Stimulated activated naive B cell treated with anti-CD40 and anti-IgM and Interleukin-4, amounts not matched to agents 10 μg/mL and 1 μg/mL and 100 μg/mL, for 72 hours (primary cell): ENCODE results near the gene GPC6.
"Not testable (repeated sequence)": the region's sequence is repeated elsewhere in the genome, so short reads cannot be mapped to it uniquely, and the experiment has no call there.

Experiments
- ATAC-seq, 2 donors: fragments of 150-1000 bp; cut with Tn5 transposase; replicated peaks; 2 replicates each; pipeline ENCODE4 v1.10.0; 2021; ENCODE audit warnings: moderate library complexity in 1 of 2
- DNase-seq: peaks from one replicate; pipeline ENCODE4 v3.0.0; 2021
- H3K27ac Mint-ChIP-seq: one replicate; pipeline ENCODE4 v1.8.0; 2022; ENCODE audit warnings: mild to moderate bottlenecking, mixed read lengths
- H3K27me3 Mint-ChIP-seq, 2 donors: one replicate each; pipeline ENCODE4 v1.8.0; 2022; ENCODE audit warnings: mixed read lengths in 2 of 2
- H3K36me3 Mint-ChIP-seq, 2 donors: one replicate each; pipeline ENCODE4 v1.8.0; 2022; ENCODE audit warnings: mixed read lengths in 2 of 2, mild to moderate bottlenecking in 1 of 2
- H3K4me1 Mint-ChIP-seq, 2 donors: one replicate each; pipeline ENCODE4 v1.8.0; 2022; ENCODE audit warnings: mixed read lengths in 2 of 2, mild to moderate bottlenecking in 1 of 2
- H3K4me3 Mint-ChIP-seq, 2 donors: one replicate each; pipeline ENCODE4 v1.8.0; 2022; ENCODE audit warnings: mild to moderate bottlenecking in 2 of 2, mixed read lengths in 2 of 2, moderate library complexity in 1 of 2
- H3K9me3 Mint-ChIP-seq, 2 donors: one replicate each; pipeline ENCODE4 v1.8.0; 2022; ENCODE audit warnings: mixed read lengths in 2 of 2, mild to moderate bottlenecking in 1 of 2

GPC6 gene

DNA sequence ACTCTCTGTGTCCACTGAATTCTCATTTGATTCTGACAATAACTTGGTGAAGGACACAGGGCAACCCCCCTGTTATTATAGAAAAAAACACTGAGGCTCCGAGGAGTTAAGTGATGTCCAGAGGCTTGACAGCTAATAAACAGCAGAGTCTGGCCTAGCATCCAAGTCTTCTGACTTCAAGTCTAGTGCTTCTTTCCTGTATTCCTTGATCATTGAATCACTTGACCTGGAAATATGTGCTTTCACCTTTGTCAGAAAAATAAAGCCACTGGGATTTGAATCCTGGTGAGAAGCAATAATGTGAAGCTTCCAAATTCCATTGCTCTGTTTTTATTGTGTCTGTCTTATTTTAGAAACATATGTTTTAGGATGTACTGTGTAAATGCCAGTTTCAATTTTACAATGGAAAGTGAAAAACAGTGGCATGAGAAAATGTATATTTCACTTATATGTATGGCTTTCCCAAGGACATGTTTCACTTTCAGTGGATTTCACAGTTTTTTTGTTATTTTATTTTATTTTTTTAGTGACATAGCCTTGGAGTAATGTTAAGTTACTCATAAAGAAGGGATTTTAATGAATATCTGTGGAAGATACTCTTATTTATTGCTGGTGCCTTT, 190.2 kb downstream of the GPC6 start:
- ATAC-seq (no peak), DNase-seq (no peak)
- Mint-ChIP-seq H3K4me3 (no peak overlapping the region), H3K4me1 (no peaks in the 10 kb centered on the region), H3K27ac (no peak overlapping the region), H3K36me3 (no peaks in the 10 kb centered on the region), H3K9me3 (peaks cover 0 to 3% of the 10 kb centered on the region in 2 donors), H3K27me3 (no peaks in the 10 kb centered on the region)

DNA sequence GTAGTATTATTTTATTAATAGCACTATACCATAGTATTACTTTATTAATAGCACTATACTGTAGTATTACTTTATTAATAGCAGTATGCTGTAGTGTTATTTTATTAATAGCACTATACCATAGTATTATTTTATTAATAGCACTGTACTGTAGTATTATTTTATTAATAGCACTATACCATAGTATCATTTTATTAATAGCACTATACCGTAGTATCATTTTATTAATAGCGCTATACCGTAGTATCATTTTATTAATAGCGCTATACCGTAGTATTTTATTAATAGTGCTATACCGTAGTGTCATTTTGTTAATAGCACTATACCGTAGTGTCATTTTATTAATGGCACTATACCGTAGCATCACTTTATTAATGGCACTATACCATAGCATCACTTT, 191.8 kb downstream of the GPC6 start:
- ATAC-seq (no peak), DNase-seq (no peak)
- H3K4me3 Mint-ChIP-seq, result no peak overlapping the region
- H3K27me3 Mint-ChIP-seq, result no peaks in the 10 kb centered on the region
- H3K4me1 Mint-ChIP-seq, result no peaks in the 10 kb centered on the region
- H3K27ac Mint-ChIP-seq, result no peak overlapping the region
- H3K9me3 Mint-ChIP-seq, result peaks cover 0 to 3% of the 10 kb centered on the region in 2 donors
- H3K36me3 Mint-ChIP-seq, result no peaks in the 10 kb centered on the region

DNA sequence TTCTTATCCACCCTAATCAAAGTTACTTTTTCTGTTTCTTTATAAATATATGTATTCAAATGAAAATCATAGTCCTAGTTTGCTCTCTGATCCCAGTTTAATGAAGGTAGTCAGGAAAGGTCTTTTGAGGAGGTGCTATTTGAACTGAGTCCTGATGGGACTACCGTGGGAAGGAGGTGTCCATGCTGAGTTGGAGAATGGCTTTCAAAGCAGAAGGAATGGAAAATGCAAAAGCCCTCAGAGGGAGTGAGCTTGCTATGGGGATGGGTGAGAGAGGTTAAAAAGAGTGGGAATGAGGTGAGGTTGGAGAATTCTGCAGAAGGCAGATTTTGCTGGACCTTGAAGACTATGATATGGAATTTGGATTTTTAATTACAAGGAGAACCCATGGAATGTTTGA, 193.6 kb downstream of the GPC6 start:
- H3K4me1 Mint-ChIP-seq, result no peaks in the 10 kb centered on the region
- ATAC-seq (no peak), DNase-seq (no peak)
- H3K4me3 Mint-ChIP-seq, result no peak overlapping the region
- H3K9me3 Mint-ChIP-seq, result peaks cover 0 to 3% of the 10 kb centered on the region in 2 donors
- no peaks in the 10 kb centered on the region for H3K27me3 Mint-ChIP-seq
- H3K27ac Mint-ChIP-seq, result no peak overlapping the region
- no peaks in the 10 kb centered on the region for H3K36me3 Mint-ChIP-seq

DNA sequence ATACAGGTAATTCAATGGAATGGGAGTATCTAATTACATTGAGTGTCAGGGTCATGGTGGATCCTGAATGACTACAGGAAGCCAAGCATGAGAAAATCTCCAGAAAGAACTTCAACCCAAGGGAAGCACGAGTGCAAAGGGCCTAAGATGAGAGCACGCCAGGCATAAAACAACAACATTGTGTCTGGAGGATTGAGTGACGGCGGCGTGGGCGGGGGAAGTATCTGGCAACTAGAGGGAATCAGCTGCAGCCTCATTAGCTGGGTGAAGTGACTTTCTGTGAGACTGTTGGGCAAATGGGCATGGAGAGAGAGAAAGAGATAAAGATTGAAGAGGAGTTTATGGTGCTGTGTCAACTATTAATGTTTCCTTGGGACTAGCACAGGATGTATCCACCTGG, 194.3 kb downstream of the GPC6 start:
- Mint-ChIP-seq H3K4me3 (no peak overlapping the region), H3K27ac (no peak overlapping the region), H3K9me3 (peaks cover 0 to 3% of the 10 kb centered on the region in 2 donors), H3K27me3 (no peaks in the 10 kb centered on the region), H3K4me1 (no peaks in the 10 kb centered on the region), H3K36me3 (no peaks in the 10 kb centered on the region)
- DNase-seq (no peak), ATAC-seq (no peak)

DNA sequence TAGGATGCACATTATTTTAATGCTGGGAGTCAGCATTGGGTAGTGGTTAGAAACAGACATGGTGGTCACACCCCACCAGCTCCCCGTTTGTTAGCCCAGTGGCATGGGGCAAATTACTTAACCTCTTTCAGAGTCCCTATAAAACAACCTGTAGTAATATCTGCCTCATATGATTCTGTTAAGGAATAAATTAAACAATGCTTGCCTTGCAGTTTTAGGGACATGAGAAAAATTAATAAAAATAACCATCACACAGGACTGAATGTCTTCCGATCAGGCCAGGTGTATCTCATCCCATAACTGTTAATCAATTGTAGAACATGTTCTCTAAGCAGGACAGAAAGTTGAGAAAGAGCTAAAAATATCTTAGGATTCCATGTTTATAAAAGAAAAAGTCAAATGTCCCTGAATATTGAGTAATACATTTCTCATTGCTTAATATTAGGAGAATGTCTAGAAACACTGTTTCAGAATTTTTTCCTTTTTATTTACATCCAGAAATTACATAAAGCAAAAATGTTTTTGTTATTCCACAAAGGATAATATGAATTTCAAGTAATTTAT, 196.5 kb downstream of the GPC6 start:
- no peaks in the 10 kb centered on the region for H3K4me1 Mint-ChIP-seq
- no peak for DNase-seq
- H3K27ac Mint-ChIP-seq, result no peak overlapping the region
- H3K9me3 Mint-ChIP-seq, result peaks cover 0 to 5% of the 10 kb centered on the region in 2 donors
- H3K27me3 Mint-ChIP-seq, result no peaks in the 10 kb centered on the region
- no peaks in the 10 kb centered on the region for H3K36me3 Mint-ChIP-seq
- ATAC-seq, result no peak
- H3K4me3 Mint-ChIP-seq, result no peak overlapping the region

DNA sequence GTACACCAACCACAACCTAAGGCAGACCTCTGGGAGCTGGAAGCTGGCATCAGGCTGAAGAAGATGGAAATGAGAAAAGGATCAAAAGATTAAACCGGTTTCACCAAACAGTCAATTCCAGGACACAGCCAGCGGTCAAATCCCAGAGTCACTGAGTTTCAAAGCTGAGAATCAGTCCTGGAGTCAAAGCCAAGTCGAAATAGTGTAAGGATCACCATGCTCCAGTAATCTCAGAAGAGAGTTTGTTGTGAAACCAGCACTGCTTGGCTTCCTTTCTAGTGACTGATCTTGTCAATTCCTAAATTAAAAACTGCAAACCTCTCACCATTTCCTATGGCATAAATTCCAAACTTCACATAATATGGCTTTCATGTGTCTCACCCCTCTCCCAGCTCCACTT, 198.8 kb downstream of the GPC6 start:
- H3K4me1 Mint-ChIP-seq, result no peaks in the 10 kb centered on the region
- DNase-seq (no peak), ATAC-seq (no peak)
- H3K27me3 Mint-ChIP-seq, result no peaks in the 10 kb centered on the region
- no peak overlapping the region for H3K27ac Mint-ChIP-seq
- H3K4me3 Mint-ChIP-seq, result no peak overlapping the region
- H3K9me3 Mint-ChIP-seq, result peaks cover 0 to 5% of the 10 kb centered on the region in 2 donors
- H3K36me3 Mint-ChIP-seq, result no peaks in the 10 kb centered on the region

DNA sequence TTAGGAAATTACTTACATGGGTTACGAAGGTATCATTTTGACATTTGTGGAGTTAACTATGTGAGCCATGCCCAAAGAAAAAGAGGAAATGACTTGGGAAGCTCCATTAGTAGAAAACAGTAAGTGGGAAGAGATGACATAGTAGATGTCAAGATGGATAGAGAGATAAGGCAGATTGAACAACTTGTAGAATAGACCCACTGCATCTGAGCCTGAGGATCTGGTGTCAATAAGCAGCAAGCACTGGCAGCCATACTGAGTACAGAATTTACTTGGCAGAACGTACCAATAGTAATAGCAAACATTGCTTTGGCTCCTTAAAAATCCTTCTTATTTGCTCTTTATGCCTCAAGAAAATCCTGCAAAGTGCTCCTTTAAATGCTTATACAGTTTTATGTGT, 203.8 kb downstream of the GPC6 start:
- H3K27ac Mint-ChIP-seq, result no peak overlapping the region
- DNase-seq (no peak), ATAC-seq (no peak)
- no peaks in the 10 kb centered on the region for H3K36me3 Mint-ChIP-seq
- H3K4me3 Mint-ChIP-seq, result no peak overlapping the region
- no peaks in the 10 kb centered on the region for H3K27me3 Mint-ChIP-seq
- peaks cover 0 to 2% of the 10 kb centered on the region in 2 donors for H3K9me3 Mint-ChIP-seq
- no peaks in the 10 kb centered on the region for H3K4me1 Mint-ChIP-seq

DNA sequence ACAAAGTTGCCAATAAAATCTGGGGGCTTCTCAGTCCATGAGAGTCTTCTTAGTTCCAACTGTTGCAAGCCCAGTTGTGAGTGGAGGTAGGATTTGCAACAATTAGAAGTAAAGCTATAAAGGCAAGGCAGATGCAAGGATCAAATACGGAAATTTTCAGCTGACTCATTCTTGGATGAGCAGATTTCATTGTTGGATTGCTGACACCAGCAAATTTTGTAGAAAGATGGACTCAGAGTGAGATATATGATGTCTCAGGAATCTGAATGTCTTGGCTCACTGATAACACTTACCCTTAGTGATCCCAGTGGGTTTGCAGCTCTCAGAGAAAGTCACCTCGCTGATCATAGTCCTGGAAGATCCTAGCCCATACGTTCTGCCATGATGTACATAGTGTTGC, 209.0 kb downstream of the GPC6 start:
- Mint-ChIP-seq H3K9me3 (peaks cover 4 to 7% of the 10 kb centered on the region in 2 donors), H3K27me3 (no peaks in the 10 kb centered on the region), H3K27ac (no peak overlapping the region), H3K4me1 (no peaks in the 10 kb centered on the region), H3K36me3 (no peaks in the 10 kb centered on the region), H3K4me3 (no peak overlapping the region)
- ATAC-seq (no peak), DNase-seq (no peak)

DNA sequence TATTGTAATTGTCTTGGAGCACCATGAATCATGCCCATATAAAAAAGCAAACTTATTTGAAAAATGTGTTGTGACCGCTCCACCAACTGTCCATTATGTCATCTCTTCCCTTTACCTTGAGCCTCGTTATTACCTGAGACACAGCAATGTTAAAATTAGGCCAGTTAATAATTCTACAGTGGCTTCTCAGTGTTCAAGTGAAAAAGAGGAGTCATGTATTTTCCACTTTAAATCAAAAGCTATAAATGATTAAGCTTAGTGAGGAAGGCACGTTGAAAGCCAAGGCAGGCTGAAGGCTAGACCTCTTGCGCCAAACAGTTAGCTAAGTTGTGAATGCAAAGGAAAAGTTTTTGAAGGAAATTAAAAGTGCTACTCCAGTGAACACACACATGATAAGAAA, 210.5 kb downstream of the GPC6 start:
- peaks cover 4 to 7% of the 10 kb centered on the region in 2 donors for H3K9me3 Mint-ChIP-seq
- no peaks in the 10 kb centered on the region for H3K27me3 Mint-ChIP-seq
- H3K4me1 Mint-ChIP-seq, result no peaks in the 10 kb centered on the region
- no peak overlapping the region for H3K4me3 Mint-ChIP-seq
- H3K27ac Mint-ChIP-seq, result no peak overlapping the region
- no peaks in the 10 kb centered on the region for H3K36me3 Mint-ChIP-seq
- no peak for ATAC-seq
- no peak for DNase-seq

DNA sequence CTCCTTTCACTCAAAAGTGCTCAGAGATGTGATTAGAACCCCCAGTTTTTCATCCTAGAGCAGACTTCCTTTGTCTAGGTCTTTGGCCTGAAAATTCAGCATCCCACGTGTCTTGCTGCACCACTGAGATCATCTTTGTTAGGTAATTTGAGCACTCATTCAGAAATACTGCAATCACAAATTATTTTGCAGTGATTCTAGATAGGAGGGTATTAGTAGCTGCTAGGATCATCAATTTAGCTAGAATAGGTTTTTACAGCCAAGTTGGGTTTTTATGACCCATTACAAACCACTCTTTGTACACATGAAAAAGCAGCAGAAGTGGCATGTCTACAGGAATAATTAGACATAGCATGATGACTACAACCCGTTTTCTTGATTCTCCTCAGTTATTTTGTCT, 219.6 kb downstream of the GPC6 start:
- no peaks in the 10 kb centered on the region for H3K27me3 Mint-ChIP-seq
- H3K27ac Mint-ChIP-seq, result no peak overlapping the region
- no peaks in the 10 kb centered on the region for H3K9me3 Mint-ChIP-seq
- H3K4me1 Mint-ChIP-seq, result no peaks in the 10 kb centered on the region
- ATAC-seq (no peak), DNase-seq (no peak)
- no peaks in the 10 kb centered on the region for H3K36me3 Mint-ChIP-seq
- no peak overlapping the region for H3K4me3 Mint-ChIP-seq

DNA sequence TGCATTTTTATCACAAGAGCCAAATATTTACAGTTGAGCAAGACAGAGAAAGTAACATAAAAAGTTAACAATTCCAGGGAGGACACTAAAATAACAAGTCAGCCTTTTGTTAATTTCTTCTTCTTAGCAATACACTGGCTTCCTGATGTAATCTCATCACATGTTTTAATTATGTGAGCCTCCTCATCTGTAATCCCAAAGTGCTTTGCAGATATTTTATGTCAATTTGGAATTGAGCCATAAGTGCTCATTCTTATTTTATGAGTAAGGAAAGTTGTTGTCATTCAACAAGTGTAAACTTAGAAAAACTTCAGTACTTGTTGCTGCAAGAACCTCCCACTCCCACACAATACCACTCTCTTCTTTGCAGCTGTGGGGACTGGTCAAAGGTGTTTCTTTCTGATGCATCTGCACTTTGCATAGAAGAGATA, 223.6 kb downstream of the GPC6 start:
- ATAC-seq (no peak), DNase-seq (no peak)
- Mint-ChIP-seq H3K9me3 (peaks cover 2 to 4% of the 10 kb centered on the region in 2 donors), H3K27ac (no peak overlapping the region), H3K36me3 (no peaks in the 10 kb centered on the region), H3K27me3 (no peaks in the 10 kb centered on the region), H3K4me1 (no peaks in the 10 kb centered on the region), H3K4me3 (no peak overlapping the region)

DNA sequence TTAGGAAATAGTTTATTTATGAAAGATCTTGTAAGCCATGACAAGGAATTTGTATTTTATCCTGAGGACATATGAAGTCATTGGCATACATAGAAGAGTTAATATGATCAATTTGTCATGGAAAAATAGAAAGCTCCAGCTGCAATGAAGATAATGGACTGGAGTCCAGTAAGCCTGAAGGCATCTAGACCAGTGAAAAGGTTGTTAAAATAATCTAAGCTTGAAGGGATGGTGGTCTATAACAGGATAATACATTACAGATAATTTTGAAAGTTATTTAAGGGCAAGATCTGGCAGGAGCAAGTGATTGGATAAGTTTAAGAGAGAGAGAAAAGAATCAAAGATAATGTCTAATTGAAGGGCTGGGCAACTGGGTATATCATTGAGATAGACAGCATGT, 224.2 kb downstream of the GPC6 start:
- DNase-seq, result no peak
- H3K36me3 Mint-ChIP-seq, result no peaks in the 10 kb centered on the region

DNA sequence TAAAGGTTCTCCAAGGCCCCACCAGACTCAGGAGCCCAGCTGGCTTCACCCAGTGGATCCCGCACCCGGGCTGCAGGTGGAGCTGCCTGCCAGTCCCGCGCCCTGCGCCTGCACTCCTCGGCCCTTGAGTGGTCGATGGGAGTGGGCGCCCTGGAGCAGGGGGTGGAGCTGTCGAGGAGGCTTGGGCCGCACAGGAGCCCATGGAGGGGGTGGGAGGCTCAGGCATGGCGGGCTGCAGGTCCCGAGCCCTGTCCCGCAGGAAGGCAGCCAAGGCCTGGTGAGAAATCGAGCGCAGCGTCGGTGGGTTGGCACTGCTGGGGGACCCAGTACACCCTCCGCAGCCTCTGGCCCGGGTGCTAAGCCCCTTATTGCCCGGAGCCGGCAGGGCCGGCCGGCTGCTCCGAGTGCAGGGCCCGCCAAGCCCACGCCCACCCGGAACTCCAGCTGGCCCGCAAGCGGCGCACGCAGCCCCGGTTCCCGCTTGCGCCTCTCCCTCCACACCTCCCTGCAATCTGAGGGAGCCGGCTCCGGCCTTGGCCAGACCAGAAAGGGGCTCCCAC, 228.1 kb downstream of the GPC6 start:
- H3K27ac Mint-ChIP-seq, H3K4me3 Mint-ChIP-seq, H3K9me3 Mint-ChIP-seq, H3K4me1 Mint-ChIP-seq, H3K36me3 Mint-ChIP-seq, DNase-seq, ATAC-seq, H3K27me3 Mint-ChIP-seq: not testable (repeated sequence)

More for the DNA sequence above, 224.2 kb downstream of the GPC6 start:
- Mint-ChIP-seq H3K4me1 (no peaks in the 10 kb centered on the region), H3K27ac (no peak overlapping the region), H3K9me3 (peaks cover 2 to 4% of the 10 kb centered on the region in 2 donors), H3K4me3 (no peak overlapping the region), H3K27me3 (no peaks in the 10 kb centered on the region)
- no peak for ATAC-seq

DNA sequence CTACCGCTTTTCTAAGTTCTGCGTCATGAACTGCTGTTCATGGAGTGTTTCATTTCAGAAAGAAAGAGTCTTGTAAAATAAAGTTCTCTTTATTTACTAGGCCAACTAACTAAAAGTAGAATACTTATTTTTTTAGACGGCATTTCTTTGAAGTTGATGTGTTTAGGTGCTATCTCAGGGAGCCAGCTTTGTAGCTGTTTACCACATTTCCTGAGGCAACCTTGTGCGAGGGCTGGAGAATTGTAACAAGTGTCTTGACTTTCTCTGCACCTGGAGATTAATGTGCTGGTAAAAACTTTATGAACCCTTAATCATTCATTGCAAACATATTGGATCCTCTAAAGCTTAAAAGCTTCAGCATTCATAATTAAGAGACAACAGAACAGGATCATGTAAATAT, 229.3 kb downstream of the GPC6 start:
- Mint-ChIP-seq H3K4me3 (no peak overlapping the region), H3K36me3 (no peaks in the 10 kb centered on the region), H3K9me3 (peaks cover 4% of the 10 kb centered on the region in 2 donors), H3K4me1 (no peaks in the 10 kb centered on the region), H3K27ac (no peak overlapping the region), H3K27me3 (no peaks in the 10 kb centered on the region)
- DNase-seq (no peak), ATAC-seq (no peak)

DNA sequence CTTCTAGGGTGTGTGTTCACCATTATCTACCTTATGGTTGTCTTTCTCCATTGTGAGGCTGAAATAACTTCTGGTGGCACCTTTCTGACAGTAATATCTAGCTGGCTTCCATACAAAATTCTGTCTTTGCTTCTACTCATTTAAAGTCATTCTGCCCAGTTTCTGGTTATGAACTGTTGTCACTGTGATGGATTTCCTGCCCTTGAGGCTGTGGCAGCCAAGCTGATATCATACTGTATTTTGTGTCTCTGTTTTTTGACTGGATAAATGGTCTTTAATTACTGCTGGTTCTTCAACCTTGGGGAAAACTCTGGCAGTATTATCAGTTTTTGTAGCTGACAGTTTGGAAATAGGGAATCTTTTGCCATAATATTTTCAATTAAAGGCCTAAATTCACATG, 233.4 kb downstream of the GPC6 start:
- no peaks in the 10 kb centered on the region for H3K27me3 Mint-ChIP-seq
- H3K9me3 Mint-ChIP-seq, result peaks cover 5 to 14% of the 10 kb centered on the region in 2 donors
- H3K4me3 Mint-ChIP-seq, result no peak overlapping the region
- DNase-seq (no peak), ATAC-seq (no peak)
- no peak overlapping the region for H3K27ac Mint-ChIP-seq
- no peaks in the 10 kb centered on the region for H3K4me1 Mint-ChIP-seq
- no peaks in the 10 kb centered on the region for H3K36me3 Mint-ChIP-seq
